CD14-positive monocyte (primary cell): ENCODE data around the gene MAPK12. TPM values are rescaled to one million over a fixed set of nuclear protein-coding genes. Genes with fewer than 3 reads are reported as not detected.
A peak's percentile ranks its signal among the peaks of the same experiment; 100 is the strongest.

Experiments
- DNase-seq, 3 donors: peaks; one replicate each; pipeline ENCODE4 v3.0.0-alpha.2; 2011 to 2022
- H2AFZ ChIP-seq: 2 replicates; pipeline ENCODE4 v1.6.0; 2012; ENCODE audit warnings: mild to moderate bottlenecking, low read depth, low read length, inconsistent platforms; ENCODE audit not compliant: insufficient read depth, poor library complexity, severe bottlenecking
- H3K27ac ChIP-seq, 2 donors: 1 replicate in 1 of 2; 2 replicates in 1 of 2; pipeline ENCODE4 v1.5.1; 2012 to 2013; ENCODE audit warnings: low read length in 2 of 2, control low read depth in 1 of 2, inconsistent platforms in 1 of 2, low read depth in 1 of 2, mild to moderate bottlenecking in 1 of 2
- H3K27me3 ChIP-seq, 2 donors: one replicate each; pipeline versions ENCODE4 v1.6.0 to v1.6.1; 2011 to 2013; ENCODE audit warnings: low read length in 2 of 2; ENCODE audit not compliant: control insufficient read depth in 2 of 2, insufficient read depth in 2 of 2
- H3K36me3 ChIP-seq, 2 donors: replicated peaks in 1 of 2; 1 replicate in 1 of 2; 2 replicates in 1 of 2; pipeline versions ENCODE4 v1.5.1 to v1.6.1; 2012 to 2013; ENCODE audit warnings: low read length in 2 of 2, control low read depth in 1 of 2, inconsistent platforms in 1 of 2, mild to moderate bottlenecking in 1 of 2; ENCODE audit not compliant: insufficient read depth in 2 of 2, control insufficient read depth in 1 of 2
- H3K4me1 ChIP-seq, 2 donors: 1 replicate in 1 of 2; 2 replicates in 1 of 2; pipeline versions ENCODE4 v1.5.1 to v1.6.1; 2012 to 2013; ENCODE audit warnings: low read length in 2 of 2, control low read depth in 1 of 2, inconsistent platforms in 1 of 2, mild to moderate bottlenecking in 1 of 2, moderate library complexity in 1 of 2; ENCODE audit not compliant: insufficient read depth in 2 of 2, control insufficient read depth in 1 of 2
- H3K4me2 ChIP-seq: replicated peaks from 2 replicates; pipeline ENCODE3; 2012; ENCODE audit warnings: low read length, moderate library complexity, mild to moderate bottlenecking; ENCODE audit not compliant: poor library complexity, severe bottlenecking; ENCODE audit errors: extremely low read depth
- H3K4me3 ChIP-seq, 3 experiments: fragments of 200-600 bp in 1 of 3; sonication (generic) in 1 of 3; replicated peaks in 1 of 3; 1 replicate in 2 of 3; 2 replicates in 1 of 3; pipeline ENCODE4 v1.5.1; 2011 to 2013; ENCODE audit warnings: low read length in 3 of 3, mild to moderate bottlenecking in 3 of 3, control low read depth in 2 of 3, low read depth in 2 of 3, inconsistent platforms in 1 of 3, moderate library complexity in 1 of 3
- H3K79me2 ChIP-seq: 2 replicates; pipeline ENCODE4 v1.6.0; 2012; ENCODE audit warnings: mild to moderate bottlenecking, control low read depth, inconsistent platforms, low read length, moderate library complexity; ENCODE audit not compliant: insufficient read depth
- H3K9ac ChIP-seq: 2 replicates; pipeline ENCODE4 v1.6.0; 2017; ENCODE audit warnings: low read length, mild to moderate bottlenecking; ENCODE audit not compliant: insufficient read depth, poor library complexity, severe bottlenecking
- H3K9me3 ChIP-seq, 2 donors: replicated peaks in 1 of 2; 1 replicate in 1 of 2; 2 replicates in 1 of 2; pipeline versions ENCODE4 v1.5.1 to v1.6.1; 2012 to 2013; ENCODE audit warnings: low read length in 2 of 2, control low read depth in 1 of 2; ENCODE audit not compliant: control insufficient read depth in 1 of 2, insufficient read depth in 1 of 2
- H4K20me1 ChIP-seq: 2 replicates; pipeline ENCODE4 v1.6.0; 2012; ENCODE audit warnings: mild to moderate bottlenecking, low read length, control low read depth, moderate library complexity; ENCODE audit not compliant: insufficient read depth
- H3K27ac Mint-ChIP-seq, 7 donors: one replicate each; pipeline ENCODE4 v1.8.0; 2020; ENCODE audit warnings: mild to moderate bottlenecking in 7 of 7, mixed read lengths in 7 of 7, moderate library complexity in 6 of 7, inconsistent platforms in 2 of 7
- H3K27me3 Mint-ChIP-seq, 3 donors: one replicate each; pipeline ENCODE4 v1.8.0; 2021 to 2022; ENCODE audit warnings: low read depth in 3 of 3, mild to moderate bottlenecking in 3 of 3, mixed read lengths in 3 of 3, moderate library complexity in 3 of 3, inconsistent platforms in 1 of 3
- H3K36me3 Mint-ChIP-seq, 2 donors: one replicate each; pipeline ENCODE4 v1.8.0; 2020; ENCODE audit warnings: mixed read lengths in 2 of 2, inconsistent platforms in 1 of 2, mild to moderate bottlenecking in 1 of 2
- H3K4me1 Mint-ChIP-seq: one replicate; pipeline ENCODE4 v1.8.0; 2020; ENCODE audit warnings: mild to moderate bottlenecking, mixed read lengths
- H3K4me3 Mint-ChIP-seq, 2 donors: one replicate each; pipeline ENCODE4 v1.8.0; 2020; ENCODE audit warnings: mild to moderate bottlenecking in 2 of 2, mixed read lengths in 2 of 2, moderate library complexity in 1 of 2
- H3K9me3 Mint-ChIP-seq, 7 donors: one replicate each; pipeline ENCODE4 v1.8.0; 2020 to 2022; ENCODE audit warnings: mixed read lengths in 7 of 7, mild to moderate bottlenecking in 6 of 7, moderate library complexity in 6 of 7, inconsistent platforms in 2 of 7
- WGBS: methylation state at CpG from one replicate; pipeline ENCODE4 v1.1.5; 2013; ENCODE audit warnings: missing lambda C conversion rate; ENCODE audit not compliant: insufficient coverage; 5-methylcytosine and 5-hydroxymethylcytosine counted together
- intact Hi-C, 2 donors: fragments of 100-400 bp; cut with micrococcal nuclease; formaldehyde crosslinking; loops; one replicate each; pipeline versions ENCODE4 v1.15.0 to v1.15.1; 2023
- polyA plus RNA-seq, 3 donors: library from polyadenylated mRNA; depleted of rRNA in 1 of 3; unstranded in 2 of 3; stranded (reverse) in 1 of 3; fragments of 300-500 nt in 2 of 3; fragments of >200 nt in 1 of 3; fragmentation: Illumina TruSeq in 2 of 3; gene quantifications; 1 replicate in 2 of 3; 2 replicates in 1 of 3; pipeline ENCODE4 v1.2.3, GENCODE V29; 2012 to 2021
- TF ChIP-seq, protein P1 (sequence below): fragments of 200-600 bp; IDR thresholded peaks from one replicate; pipeline ENCODE4 v1.8.0; 2022; ENCODE audit warnings: antibody characterized with exemption, mild to moderate bottlenecking

The MAPK12 gene
- polyA plus RNA-seq, 3 donors = 0.06 to 3.2 (median 0.13) TPM

DNA sequence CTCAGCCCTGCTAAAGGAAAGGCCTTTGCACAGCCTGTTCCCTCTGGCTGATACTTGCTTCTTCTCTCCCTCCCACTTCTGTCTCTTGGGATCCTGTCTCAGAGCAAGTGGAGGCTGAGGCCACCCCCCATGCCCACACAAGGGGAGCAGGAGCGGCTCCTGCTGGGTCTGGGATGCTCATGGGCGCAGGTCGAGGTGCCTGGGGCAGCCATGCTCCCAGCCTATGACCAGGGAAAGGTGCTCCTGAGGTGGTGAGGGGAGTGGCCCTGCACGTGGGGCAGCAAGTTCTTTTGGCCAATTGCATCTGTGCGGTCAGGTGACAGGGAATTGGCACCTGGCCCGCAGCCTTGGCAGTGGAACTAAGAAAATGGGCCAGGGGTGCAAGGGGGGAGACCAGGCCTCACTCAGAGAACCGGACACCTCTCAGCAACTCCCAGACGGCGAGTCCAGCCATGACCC lies 7.2 kb upstream of the MAPK12 start:
- no peaks in the 10 kb centered on the region for H3K36me3 ChIP-seq

DNA sequence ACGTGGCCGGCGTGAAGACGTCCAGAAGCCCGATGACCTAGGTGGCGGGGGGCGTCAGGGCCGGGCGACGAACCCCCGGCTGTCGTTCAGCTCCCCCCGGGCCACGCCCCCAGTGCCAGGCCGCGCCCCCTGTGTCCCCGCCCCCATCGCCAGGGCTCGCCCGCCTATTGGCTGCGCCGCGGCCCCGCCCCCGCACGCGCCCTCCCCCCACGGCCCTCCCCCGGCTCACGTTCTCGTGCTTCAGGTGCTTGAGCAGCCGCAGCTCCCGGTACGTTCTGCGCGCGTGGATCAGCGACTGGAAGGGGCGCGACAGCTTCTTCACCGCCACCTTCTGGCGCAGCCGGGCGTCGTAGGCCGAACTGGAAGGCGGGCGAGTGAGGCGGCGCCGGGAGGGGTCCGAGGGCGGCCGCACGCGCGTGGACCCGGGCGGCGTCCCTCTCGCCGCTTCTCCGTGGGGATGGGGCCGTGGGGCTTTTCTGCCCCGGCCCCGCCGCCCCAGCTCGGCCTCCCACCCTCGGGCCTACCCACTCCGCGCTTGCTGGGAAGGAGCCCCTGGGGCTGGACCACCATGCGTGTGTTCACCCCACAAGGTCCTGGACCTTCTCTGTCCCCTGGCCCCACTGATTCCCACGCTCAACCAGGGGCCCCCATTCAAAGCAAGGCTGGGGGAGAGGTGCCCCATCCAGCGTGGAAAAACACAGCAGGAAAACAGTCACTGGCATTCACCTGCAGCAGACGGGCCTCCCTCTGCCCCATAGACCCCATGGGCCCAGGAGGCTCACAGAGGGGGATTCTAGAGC lies 6.3 kb upstream of the MAPK12 start:
- H3K27ac Mint-ChIP-seq = no peak overlapping the region
- peaks cover 53 to 79% (median 63%) of the 10 kb centered on the region in 3 donors for H3K27me3 Mint-ChIP-seq
- WGBS = 18% methylated on average over 54 of the region's 75 CpGs
- Histone ChIP-seq H3K4me2 (peak overlapping the region; percentile 22), H2AFZ (no peak overlapping the region), H3K9ac (no peak overlapping the region), H3K4me3 (no peak overlapping the region), H4K20me1 (peaks cover 42% of the 10 kb centered on the region), H3K36me3 (no peaks in the 10 kb centered on the region), H3K27me3 (peaks cover 25 to 54% of the 10 kb centered on the region in 2 donors), H3K27ac (no peak overlapping the region), H3K9me3 (peaks cover 7 to 10% of the 10 kb centered on the region in 2 donors), H3K4me1 (peaks cover 25 to 38% of the 10 kb centered on the region in 2 donors), H3K79me2 (no peaks in the 10 kb centered on the region)
- DNase-seq = peak in 1 of 3 donors; percentile 29
- H3K9me3 Mint-ChIP-seq = peaks cover 0 to 30% (median 7%) of the 10 kb centered on the region in 7 donors
- H3K4me1 Mint-ChIP-seq = peaks cover 17% of the 10 kb centered on the region
- TF ChIP-seq, protein P1, sequence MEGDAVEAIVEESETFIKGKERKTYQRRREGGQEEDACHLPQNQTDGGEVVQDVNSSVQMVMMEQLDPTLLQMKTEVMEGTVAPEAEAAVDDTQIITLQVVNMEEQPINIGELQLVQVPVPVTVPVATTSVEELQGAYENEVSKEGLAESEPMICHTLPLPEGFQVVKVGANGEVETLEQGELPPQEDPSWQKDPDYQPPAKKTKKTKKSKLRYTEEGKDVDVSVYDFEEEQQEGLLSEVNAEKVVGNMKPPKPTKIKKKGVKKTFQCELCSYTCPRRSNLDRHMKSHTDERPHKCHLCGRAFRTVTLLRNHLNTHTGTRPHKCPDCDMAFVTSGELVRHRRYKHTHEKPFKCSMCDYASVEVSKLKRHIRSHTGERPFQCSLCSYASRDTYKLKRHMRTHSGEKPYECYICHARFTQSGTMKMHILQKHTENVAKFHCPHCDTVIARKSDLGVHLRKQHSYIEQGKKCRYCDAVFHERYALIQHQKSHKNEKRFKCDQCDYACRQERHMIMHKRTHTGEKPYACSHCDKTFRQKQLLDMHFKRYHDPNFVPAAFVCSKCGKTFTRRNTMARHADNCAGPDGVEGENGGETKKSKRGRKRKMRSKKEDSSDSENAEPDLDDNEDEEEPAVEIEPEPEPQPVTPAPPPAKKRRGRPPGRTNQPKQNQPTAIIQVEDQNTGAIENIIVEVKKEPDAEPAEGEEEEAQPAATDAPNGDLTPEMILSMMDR = peak; percentile 27
- peak overlapping the region; percentile 31 to 78 for H3K4me3 Mint-ChIP-seq
- intact Hi-C loops = no loop called here
- peaks cover 2 to 3% of the 10 kb centered on the region in 2 donors for H3K36me3 Mint-ChIP-seq

More for the DNA sequence above, 7.2 kb upstream of the MAPK12 start:
- no peak overlapping the region for H3K27ac Mint-ChIP-seq
- peaks cover 5 to 7% of the 10 kb centered on the region in 2 donors for H3K36me3 Mint-ChIP-seq
- no CpG with 5 or more reads among the region's 9 CpGs for WGBS
- Histone ChIP-seq H2AFZ (no peak overlapping the region), H4K20me1 (peaks cover 48% of the 10 kb centered on the region), H3K27me3 (peaks cover 25 to 46% of the 10 kb centered on the region in 2 donors), H3K79me2 (no peaks in the 10 kb centered on the region), H3K4me3 (no peak overlapping the region), H3K4me2 (no peak overlapping the region), H3K4me1 (peaks cover 25 to 38% of the 10 kb centered on the region in 2 donors), H3K9me3 (peaks cover 7 to 10% of the 10 kb centered on the region in 2 donors), H3K27ac (no peak overlapping the region), H3K9ac (no peak overlapping the region)
- intact Hi-C loops = no loop called here
- H3K27me3 Mint-ChIP-seq = peaks cover 47 to 73% (median 59%) of the 10 kb centered on the region in 3 donors
- peaks cover 19% of the 10 kb centered on the region for H3K4me1 Mint-ChIP-seq
- peaks cover 0 to 30% (median 7%) of the 10 kb centered on the region in 7 donors for H3K9me3 Mint-ChIP-seq
- TF ChIP-seq, protein P1 = no peak
- DNase-seq = no peak
- peak overlapping the region in 1 of 2 donors; percentile 78 for H3K4me3 Mint-ChIP-seq
